ENCODE results near the gene MT4. TPM values are rescaled to one million over a fixed set of nuclear protein-coding genes. Genes with fewer than 3 reads are reported as not detected.
A peak's percentile ranks its signal among the peaks of the same experiment; 100 is the strongest.
"Not testable (repeated sequence)": the region's sequence is repeated elsewhere in the genome, so short reads cannot be mapped to it uniquely, and the experiment has no call there.

The MT4 gene
- polyA plus RNA-seq, 5 donors: not detected

DNA sequence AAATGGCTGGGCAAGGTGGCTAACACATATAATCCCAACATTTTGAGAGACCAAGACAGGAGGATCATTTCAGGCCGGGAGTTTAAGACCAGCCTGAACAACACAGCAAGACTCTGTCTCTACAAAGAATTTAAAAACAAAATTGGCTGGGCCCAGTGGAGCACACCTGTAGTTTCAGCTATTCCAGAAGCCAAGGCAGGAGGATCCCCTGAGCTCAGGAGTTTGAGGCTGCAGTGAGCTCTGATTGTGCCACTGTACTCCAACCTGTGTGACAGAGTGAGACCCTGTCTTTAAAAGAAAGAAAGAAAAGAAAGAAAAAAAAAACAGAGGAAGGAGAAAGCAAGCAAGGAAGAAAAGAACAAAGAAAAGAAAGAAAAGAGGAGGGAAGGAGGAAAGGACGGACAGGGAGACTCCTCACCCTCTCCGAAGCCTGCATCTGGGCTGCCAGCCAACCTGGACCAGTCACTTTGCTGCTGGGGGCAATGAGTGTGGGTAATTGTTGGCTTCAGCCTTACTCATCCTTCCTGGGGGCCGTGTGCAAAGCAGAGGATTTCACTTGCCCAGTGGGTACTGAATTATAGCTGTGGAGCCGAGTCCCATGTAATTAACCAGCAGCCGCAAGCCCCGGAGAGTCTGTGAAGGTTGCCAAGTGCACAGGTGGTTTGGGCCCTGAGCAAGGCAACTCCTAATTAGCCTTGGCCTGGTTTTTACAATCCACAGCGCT is 6.7 kb upstream of the MT4 start:
- no peak for DNase-seq

DNA sequence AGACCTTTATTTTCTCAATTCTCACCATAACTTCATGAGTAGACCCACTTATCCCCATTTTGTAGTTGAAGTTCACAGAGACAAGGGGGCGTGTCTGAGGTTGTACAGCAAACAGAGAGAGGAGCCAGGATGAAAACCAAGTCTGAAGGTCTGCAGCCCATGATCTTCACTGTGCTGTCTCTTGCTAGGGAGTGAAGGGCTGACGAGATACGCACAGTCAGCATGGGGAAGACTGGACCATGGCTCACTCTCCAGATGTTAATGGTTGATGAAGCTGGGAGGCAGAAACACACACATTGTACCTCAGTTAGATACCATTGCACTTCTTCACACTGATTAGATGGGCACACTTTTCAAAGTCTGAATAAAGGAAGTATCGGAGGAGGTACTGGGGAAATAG is 5.8 kb upstream of the MT4 start:
- DNase-seq: no peak

DNA sequence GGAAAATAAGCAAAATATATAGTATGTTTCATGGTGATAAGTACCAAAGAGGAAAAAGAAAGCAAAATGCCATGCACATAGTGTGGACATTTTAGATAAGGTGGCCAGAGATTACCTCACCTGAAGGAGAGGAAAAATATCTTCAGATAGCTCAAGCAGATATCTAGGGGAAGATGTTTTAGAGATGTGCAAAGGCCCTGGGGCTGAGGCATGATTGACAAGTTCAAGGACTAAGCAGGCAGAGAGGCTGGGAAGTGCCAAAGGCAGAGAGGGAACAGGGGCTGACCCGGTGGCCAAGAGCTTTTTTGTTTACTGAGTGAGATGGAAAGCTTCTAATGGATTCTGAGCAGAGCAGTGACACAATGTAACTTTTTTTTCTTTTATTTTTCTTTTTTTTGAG is 4.4 kb upstream of the MT4 start:
- DNase-seq: no peak

DNA sequence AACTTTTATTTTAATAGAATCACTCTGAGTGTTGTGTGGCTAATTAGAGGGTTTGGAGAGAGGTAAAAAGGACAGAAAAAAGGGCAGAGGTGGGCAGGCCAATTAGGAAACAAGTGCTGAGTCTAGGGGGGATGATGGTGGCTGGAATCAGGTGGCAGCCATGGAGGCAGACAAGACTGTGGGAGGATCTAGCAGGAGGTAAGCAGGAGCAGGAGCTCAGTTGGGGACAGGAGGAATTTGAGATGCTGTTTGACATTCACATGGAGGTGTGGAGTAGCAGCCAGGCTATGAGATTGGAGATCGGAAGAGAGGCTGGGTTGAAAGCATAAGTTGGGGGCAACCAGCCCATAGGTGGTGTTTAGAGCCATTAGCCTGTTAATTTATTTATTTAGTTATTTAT is 3.7 kb upstream of the MT4 start:
- DNase-seq: no peak

DNA sequence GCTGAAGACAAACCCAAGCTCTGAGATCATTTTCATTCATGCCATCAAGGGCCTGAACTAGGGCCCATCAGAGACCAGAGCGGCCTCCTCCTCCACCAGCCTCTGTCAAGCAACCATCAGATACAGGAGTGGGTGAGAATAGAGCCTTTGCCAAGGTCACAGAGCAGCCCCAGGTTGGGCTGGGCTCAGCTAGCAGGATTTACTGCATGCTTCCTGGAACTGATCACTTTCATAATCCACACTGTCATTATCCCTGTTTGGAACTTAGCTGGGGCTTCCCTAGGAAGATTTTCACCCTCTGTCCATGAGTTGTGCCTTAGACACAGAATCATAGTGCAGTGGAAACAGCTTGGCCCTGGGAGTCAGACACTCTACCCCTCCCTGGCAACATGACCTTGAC is 5.1 kb downstream of the MT4 start:
- DNase-seq: no peak

DNA sequence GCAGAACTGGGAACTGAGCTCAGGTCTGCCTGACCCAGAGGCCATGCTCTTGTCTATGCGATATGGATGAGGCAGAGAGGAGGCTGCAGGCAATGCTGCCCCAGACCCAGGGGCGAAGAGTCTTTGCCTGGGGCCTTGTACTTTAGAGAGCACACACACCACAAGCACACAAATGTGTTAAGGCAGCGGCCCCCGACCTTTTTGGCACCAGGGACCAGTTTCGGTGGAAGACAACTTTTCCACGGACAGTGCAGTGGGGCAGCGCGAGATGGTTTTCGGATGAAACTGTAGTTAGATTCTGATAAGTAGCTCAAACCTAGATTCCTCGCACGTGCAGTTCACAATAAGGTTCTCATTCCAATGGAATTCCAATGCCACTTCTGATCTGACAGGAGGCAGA is 6.7 kb downstream of the MT4 start:
- DNase-seq: no peak

DNA sequence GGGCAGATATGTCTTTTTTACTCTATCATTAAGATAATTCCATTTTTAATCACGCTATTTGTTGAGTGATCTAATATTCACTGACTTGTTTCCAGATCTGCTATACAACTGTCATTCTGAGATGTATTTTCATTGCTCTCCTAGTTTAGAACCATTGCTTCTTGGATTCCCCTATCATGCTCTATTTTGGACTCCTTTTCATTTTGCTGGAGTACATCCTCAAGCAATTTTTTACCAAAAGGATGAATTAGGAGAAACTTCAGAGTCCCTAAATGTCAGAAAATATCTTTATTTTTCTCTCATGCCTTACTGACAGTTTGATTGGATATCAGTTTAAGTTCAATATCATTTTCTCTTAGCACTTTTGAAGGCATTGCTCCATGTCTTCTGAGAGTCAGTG is 9.8 kb downstream of the MT4 start:
- no peak for DNase-seq

DNA sequence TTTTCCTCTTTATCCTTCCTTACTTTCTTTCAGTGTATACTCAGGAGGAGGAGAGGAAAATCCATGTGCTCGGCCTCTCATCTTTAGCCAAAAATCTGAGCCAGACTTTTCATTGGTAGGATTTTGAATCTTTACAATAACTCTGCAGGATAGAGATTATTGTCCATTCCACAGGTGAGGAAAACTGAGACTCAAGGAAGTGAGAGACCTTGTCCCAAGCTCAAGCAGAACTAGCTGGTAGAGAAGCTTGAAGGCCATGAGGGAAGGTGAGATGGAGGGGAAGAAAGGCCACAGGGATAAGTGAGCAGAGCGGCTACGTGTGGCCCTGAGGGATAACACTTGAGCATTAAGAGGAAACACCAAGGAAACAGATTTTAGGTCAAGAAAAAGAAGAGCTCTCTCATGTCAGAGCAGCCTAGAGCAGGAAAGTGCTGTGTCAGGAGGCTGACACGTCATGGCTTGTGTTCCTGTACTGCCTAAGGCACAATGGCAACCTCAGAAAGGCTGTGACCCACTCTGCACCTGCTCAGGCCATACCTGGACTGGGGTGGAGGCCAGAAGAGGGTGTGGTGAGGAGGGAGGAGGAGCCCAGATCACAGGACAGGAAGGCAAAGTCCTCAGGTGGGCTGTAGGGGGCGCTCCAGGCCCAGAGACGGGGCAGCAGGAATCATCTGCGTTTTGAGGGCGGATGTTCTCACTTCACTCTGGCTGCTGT is 11.9 kb downstream of the MT4 start:
- peak in 1 of 2 donors; percentile 30 for DNase-seq

DNA sequence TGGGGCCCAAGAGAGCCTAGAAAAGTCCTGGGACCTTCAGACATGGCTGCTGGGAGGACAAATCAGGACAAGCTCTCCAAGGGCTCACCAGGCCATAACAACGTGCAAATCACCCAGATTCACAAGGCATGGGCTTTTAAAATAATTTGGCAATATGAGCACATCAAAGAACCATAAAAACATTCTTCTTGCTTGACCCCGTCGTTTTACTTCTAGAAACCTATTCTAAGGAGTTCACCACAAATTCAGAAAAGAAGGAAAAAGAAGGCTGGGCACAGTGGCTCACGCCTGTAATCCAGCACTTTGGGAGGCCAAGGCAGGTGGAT is 12.4 kb downstream of the MT4 start:
- no peak for DNase-seq

DNA sequence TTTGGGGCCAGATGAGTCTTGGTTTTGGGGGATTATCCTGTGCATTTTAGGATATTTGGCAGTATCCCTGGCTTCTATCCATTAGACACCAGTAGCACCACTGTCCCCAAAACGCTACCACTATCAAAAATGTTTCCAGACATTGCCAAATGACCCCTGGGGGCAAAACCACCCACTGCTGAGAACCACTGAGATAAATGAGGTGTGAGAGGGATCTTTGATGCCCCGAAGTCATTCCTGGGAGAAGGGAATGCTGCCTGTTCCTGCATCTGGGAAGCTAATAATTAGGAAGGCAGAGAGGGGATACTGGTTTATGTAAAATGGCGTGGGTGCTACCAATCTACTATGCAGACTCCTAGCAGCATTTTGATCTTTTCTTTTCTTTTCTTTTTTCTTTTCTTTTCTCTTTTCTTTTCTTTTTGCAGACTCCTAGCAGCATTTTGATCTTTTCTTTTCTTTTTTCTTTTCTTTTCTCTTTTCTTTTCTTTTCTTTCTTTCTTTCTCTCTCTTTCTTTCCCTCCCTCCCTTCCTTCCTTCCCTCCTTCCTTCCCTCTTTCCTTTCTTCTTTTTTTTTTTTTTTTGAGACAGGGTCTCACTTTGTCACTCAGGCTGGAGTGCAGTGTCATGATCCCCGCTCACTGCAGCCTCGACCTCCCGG is 15.6 kb downstream of the MT4 start:
- no peak for DNase-seq

DNA sequence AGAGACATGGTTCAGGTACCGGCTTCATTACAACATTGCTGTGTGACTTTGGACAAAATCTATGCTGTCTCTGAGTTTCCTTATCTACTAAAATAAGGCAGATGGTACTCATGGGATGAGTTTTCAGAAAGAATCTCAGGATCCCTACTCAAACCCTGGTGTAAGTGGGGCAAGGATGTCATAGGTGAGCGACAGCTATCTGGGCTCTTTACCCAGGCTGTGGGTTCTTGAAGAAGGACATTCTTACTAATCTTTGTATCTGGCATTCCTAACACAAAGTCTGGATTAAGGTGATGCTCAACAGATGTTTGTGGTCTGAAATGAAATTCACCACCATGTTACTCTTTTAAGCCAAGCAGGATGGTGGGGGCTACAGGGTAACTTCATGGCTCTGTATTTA is 18.0 kb downstream of the MT4 start:
- not testable (repeated sequence) for DNase-seq

DNA sequence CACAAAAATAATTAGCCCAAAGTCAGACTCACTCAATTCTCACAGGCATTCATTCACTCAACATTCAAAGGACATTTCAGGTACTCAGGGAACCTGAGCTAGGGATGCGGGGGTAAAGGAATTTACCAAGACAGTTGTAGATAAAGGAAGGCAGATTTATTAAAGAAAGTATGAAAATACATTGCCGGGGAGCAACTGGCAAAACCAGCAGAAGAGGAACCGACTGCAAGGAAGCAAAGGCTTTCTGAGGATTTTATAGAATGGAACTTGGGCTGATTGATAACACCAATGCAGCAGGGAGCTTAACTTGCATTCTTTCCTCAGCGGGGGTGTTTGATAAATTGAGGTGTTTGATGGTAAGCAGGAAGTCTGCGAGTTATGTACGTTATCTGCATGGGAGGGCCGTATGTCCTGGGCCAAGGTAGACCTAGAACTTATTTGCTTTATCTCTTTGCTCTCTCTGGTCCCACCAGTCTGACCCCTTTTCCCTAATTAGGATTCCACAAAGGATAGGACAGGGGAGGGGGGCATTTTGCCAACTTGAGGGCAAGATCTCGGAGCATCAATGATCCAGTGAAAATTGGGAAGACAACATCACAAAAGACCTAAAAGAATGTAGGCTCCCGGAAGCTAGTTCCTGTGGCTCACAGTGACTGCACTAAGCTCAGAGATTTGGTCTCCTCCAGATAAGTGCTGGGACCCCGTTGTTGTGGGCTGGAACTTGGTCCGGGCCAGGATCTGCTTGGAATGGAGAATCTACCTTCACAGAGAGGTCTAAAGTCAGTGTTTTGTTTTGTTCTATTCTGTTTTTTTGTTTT is 18.7 kb downstream of the MT4 start:
- DNase-seq: no peak

DNA sequence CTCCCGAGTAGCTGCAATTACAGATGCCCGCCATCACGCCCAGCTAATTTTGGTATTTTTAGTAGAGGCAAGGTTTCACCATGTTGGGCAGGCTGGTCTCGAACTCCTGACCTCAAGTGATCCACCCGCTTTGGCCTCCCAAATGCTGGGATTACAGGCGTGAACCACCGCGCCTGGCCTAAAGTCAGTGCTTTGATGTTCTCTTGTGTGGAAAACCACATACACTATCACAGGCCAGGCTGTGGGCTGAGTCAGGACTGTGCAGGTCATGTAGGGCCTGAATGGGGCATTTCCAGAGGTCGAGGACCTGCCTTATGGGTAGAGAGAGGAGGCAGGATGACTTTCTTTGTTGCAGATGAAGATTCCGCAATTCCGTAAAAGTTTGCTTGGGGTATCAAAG is 19.4 kb downstream of the MT4 start:
- DNase-seq: no peak

DNA sequence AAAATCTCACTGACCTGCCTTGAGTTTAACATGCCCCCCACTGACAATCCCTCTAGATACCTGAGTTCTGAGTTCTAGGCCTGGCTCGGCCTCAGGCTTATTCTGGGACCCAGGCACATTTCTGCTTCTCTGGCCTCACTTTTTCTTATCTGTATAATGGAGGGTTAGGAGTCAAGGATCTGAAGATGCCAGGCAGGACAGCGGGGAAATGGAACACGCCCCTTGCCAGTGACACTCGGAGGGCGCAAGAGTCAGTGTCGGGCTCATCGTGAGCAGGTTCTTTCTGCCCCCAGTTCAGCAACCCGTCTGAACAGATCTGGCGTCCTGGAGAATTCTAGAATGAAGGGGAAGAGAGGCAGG is 23.9 kb downstream of the MT4 start:
- DNase-seq: no peak

DNA sequence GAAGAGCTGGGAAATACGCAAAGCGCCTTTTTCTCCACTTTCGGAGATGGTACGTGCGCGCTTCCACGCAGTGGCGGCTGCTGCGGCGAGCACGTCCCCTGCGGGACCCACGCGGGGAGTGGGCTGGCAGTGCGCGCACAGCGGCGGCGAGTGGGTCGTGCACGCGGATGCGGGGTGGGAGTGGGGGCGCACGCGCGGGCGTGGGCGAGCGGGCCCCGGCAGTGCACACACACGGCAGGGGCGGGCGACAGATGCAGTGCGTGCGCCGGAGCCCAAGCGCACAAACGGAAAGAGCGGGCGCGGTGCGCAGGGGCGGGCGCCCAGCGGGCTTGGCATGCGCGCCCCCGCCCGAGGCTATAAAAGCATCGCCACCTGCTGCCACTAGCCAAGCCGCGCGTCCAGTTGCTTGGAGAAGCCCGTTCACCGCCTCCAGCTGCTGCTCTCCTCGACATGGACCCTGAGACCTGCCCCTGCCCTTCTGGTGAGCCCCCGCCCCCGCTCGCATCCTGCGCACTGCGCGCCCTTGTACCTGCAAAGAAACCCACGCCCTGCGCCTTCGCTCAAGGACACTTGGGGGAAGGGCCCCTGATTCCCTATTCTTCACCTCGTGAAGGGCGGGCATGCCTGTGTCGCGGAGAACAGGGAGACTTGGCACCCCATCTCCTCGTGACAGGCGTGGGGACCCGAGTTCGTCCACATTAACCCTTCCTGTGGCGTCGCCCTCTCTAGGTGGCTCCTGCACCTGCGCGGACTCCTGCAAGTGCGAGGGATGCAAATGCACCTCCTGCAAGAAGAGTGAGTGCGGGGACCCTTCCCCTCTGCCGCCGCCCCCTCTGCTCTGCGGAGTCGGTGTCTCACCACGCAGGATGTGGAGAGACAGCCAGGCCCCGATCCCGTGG is 24.5 kb downstream of the MT4 start, which contains the start of gene MT3:
Gene MT3 (plus strand): TSS at position 388 of the 899 bp plus-strand sequence. CDS start 63 bp downstream, at position 451.
- DNase-seq: no peak

DNA sequence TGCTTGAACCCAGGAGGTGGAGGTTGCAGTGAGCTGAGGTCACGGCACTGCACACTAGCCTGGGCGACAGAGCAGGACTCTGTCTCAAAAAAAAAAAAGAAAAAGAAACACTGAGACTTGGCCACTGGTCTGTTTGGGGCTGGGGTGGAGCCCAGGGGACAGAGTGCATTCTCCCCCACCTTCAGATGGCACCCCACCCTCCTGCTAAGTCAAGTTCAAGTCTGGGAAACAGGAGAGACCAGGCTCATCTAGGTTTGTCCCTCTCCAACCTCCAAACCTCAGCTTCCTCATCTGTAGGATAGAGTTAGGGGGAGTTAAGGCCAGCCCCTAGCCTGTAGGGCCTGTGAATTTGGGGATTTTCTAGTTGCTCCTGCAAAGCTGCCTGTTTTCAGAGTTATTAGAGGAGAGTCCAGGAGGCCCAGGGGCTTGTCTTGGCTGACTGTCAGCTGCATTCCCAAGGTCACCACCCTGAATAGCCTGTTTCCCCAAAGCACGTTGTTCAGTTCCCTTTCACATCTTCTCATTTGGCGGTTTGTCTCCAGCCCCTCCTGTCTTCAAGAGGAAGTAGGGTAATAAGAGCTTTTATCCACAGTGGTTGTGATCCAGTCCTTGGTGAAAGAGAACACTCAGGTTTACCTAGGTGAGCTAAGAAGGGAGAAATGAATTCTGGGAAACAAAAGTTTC is 26.6 kb downstream of the MT4 start:
- no peak for DNase-seq

DNA sequence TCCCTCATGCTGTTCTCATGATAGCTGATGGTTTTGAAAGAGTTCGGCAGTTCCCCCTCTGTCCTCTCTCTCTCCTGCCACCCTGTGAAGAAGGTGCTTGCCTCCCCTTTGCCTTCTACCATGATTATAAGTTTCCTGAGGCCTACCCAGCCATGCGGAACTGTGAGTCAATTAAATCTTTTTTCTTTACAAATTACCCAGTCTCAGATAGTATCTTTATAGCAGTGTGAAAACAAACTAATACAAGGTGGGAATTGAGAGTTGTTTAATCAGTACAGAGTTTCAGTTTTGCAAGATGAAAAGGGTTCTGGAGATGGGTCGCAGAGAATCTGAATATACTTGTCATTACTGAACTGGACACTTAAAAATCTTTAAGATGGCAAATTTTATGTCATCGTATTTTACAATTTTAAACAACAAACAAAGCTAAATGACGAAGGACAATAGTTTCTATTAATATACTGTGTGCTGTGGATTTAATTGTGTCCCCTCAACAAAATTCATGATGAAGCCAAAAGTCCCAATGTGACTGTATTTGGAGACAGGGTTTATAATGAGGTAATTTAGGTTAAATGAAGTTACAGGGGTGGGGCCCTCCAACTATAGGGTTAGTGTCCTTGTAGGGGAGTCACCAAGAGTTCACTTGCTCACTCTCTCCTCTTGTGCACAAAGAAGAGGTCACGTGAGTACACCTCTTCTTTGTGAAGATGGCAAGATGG is 28.9 kb downstream of the MT4 start:
- no peak for DNase-seq

DNA sequence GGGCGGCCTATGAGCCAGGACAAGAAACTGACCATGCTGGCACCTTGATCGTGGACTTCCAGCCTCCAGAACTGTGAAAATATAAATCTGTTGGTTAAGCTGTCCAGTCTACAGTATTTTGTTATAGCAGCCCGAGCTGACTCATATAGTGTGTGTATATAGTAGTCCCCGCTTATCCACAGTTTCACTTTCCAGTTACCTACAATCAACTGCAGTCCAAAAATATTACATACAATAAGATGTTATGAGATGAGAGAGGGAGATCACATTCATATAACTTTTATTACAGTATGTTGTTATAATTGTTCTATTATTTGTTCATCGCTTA is 29.4 kb downstream of the MT4 start:
- DNase-seq: no peak

DNA sequence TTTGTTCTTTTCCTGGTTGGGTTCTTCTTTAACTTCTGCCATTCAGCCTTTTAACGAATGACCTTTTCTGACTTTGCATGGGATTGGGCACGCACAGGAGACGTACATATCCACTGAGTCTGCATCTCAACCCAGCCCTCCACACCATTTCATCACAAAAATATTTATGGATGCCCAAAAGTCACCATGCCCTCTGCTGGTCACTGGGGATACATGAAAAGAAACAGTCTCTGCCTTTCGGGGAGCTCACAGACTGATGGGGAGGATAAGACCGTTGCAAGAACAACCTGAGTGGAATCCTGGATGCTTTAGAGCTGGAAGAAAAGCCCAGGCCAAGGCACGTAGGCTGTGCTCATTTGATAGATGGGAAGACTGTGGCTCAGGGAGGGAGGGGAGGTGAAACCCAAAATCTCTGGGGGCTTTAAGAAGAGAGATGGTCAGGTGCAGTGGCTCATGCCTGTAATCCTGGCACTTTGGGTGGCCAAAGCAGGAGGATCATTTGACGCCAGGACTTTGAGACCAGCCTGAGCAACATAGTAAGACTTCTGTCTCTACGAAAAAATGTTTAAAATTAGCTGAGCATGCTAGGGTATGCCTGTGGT is 35.6 kb downstream of the MT4 start:
- no peak for DNase-seq

DNA sequence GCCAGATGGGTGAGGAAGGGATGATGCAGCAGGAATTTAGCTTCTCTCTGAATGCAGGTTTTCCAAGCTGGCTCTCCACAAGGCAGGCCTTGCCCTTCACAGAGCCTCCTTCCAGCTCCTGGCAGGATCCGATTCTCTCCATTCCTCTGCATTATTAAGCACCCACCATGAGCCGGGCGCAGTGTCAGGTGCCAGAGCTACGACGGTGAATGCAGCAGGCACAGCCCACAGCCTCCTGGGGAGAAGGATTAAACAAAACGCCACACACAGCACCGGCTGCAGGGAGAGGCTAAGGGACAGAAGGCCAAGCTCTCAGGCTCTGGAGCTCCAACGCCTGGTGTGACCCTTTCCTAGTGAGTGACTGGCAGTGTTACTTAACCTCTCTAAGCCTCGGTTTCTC is 36.5 kb downstream of the MT4 start:
- DNase-seq: no peak
